GM21526 (cell line): ENCODE data around the gene G6PC1.
"Not testable (repeated sequence)": the region's sequence is repeated elsewhere in the genome, so short reads cannot be mapped to it uniquely, and the experiment has no call there.

Experiments used
- ATAC-seq: cut with Tn5 transposase; IDR thresholded peaks from one replicate; pipeline ENCODE4 v1.9.1; 2021; ENCODE audit warnings: moderate library complexity; ENCODE audit not compliant: unreplicated experiment, low FRiP score

G6PC1 gene

DNA sequence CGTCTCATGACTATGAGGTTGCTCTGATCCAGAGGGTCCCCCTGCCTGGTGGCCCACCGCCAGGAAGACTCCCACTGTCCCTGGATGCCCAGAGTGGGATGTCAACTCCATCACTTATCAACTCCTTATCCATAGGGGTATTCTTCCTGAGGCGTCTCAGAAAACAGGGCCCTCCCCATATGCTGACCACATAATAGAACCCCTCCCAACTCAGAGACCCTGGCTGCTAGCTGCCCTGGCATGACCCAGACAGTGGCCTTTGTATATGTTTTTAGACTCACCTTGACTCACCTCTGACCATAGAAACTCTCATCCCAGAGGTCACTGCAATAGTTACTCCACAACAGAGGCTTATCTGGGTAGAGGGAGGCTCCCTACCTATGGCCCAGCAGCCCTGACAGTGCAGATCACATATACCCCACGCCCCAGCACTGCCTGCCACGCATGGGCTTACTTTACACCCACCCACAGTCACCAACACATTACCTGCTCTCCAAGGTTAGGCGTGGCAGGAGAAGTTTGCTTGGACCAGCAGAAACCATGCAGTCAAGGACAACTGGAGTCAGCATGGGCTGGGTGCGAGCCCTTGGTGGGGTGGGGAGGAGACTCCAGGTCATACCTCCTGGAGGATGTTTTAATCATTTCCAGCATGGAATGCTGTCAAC is 2.3 kb upstream of the G6PC1 start:
- no peak for ATAC-seq

GRCh38 chr17:42899981-42900380 is 618 bp upstream of the G6PC1 start:
- ATAC-seq = not testable (repeated sequence)

- no peak for ATAC-seq
Measured at GRCh38 chr17:42901535-42902229, 1.1 kb downstream of the G6PC1 start.

GRCh38 chr17:42904110-42904469 is 3.5 kb downstream of the G6PC1 start:
- ATAC-seq = no peak

- no peak for ATAC-seq
Measured at GRCh38 chr17:42906772-42907446, 6.3 kb downstream of the G6PC1 start.

GRCh38 chr17:42908872-42909700 is 8.5 kb downstream of the G6PC1 start:
- no peak for ATAC-seq

- ATAC-seq = no peak
Measured at GRCh38 chr17:42913522-42913921, 12.9 kb downstream of the G6PC1 start.

DNA sequence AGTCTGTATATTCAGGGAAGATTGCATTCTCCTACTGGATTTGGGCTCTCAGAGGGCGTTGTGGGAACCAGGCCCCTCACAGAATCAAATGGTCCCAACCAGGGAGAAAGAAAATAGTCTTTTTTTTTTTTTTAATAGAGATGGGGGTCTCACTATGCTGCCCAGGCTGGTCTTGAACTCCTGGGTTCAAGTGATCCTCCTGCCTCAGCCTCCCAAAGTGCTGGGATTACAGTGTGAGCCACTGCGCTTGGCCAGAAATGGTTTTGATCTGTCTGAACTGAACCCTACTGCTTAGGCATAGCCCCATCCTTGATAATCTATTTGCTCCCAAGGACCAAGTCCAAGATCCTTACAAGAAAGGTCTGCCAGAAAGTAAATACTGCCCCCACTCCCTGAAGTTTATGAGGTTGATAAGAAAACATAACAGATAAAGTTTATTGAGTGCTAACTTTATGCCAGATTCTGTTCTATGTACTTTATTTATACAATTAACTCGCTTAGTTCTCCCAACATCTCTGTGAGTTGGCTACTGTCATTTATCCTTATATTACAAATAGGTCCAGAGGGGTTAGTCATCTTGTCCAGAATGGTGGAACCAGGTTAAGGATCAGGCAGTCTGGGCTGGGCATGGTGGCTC is 13.5 kb downstream of the G6PC1 start:
- no peak for ATAC-seq

DNA sequence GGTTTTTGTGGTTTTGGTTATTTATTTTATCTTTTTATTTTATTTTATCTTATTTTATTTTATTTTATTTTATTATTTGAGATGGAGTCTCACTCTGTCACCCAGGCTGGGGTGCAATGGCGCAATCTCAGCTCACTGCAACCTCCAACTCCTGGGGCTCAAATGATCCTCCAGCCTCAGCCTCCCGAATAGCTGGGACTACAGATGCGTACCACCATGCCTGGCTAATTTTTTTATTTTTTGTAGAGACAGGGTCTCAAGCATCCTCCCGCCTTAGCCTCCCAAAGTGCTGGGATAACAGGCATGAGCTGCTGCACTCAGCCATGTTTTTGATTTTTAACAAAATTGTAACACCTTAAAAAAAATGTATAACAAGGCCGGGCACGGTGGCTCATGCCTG is 14.7 kb downstream of the G6PC1 start:
- ATAC-seq = not testable (repeated sequence)

DNA sequence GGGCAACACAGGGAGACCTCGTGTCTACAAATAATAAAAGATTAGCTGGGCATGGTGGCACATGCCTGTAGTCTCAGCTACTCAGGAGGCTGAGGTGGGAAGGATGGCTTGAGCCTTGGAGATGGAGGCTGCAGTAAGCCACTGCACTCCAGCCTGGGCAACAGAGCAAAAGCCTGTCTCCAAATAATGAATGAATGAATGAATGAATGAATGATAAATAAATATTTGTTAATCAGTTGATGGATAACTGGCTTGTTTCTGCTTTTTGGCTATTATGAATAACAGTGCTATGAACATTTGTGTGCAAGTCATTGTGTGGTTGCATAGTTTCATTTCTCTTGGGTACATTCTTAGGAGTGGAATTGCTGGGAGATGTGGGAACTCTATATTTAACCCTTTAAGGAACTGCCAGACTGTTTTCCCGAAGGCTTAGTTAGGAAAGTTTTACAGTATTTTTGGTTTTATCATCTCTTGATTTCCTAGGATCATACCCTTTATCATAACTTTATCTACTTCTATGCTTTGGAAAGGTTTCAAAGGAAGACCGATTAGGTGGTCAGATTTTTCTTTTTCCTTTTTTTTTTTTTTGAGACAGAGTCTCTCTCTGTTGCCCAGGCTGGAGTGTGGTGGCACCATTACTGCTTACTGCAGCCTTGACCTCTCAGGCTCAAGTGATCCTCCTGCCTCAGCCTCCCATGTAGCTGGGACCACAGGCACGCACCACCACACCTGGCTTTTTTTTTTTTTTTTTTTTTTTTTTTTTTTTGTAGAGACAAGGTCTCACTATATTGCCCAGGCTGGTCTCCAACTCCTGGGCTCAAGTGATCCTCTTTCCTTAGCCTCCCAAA is 16.0 kb downstream of the G6PC1 start:
- ATAC-seq = not testable (repeated sequence)

- ATAC-seq = no peak
Measured at GRCh38 chr17:42917236-42917603, 16.6 kb downstream of the G6PC1 start.

- no peak for ATAC-seq
Measured at GRCh38 chr17:42918902-42919521, 18.4 kb downstream of the G6PC1 start.

DNA sequence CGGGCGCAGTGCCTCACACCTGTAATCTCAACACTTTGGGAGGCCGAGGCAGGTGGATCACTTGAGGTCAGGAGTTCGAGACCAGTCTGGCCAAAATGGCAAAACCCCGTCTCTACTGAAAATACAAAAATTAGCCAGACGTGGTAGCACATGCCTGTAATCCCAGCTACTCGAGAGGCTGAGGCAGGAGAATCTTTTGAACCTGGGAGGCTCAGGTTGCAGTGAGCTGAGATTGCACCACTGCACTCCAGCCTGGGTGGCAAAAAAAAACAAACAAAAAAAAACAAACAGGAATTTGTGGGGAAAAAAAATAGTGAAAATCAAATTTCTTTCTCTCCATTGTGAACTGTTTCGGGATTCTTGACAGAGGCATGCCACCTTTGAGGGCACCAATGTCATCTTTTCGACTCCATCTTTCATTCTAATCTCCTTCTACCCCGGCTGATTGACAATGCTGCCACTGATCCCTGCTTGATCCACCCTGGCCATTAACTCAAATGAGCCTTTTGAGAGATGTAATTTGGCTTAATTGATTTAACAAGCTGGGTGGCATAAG is 19.0 kb downstream of the G6PC1 start:
- ATAC-seq = not testable (repeated sequence)

DNA sequence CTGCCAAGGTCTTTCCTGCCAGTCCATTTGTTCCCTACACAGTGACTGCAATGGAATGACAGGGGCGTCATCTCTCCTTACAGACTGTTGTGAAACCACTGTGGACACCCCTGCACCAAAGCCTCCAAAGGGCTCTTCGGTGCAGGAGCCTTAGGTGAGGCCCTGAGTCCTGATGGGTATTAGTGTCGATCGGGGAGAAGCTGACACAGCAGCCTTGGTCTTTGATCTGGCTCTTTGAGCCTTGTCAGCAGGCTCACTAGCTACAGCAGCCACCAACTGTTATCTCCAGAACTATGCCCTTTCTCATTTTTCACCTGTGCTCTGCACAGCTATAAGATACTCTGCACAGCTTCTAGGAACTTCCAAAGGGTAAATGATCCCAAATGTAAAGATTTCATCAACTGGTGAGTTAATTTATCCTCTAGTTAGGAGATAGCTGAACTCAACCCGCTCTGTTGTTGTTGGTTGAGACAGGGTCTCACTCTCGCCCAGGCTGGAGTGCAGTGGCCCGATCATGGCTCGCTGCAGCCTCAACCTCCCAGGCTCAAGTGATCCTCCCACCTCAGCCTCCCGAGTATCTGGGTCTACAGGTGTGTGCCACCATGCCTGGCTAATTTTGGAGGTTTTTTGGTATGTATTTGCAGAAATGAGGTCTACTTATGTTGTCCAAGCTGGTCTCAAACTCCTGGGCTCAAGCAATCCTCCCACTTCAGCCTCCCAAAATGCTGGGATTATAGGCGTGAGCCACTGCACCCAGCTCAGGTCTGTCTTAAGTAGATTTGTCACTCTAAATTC is 19.7 kb downstream of the G6PC1 start:
- ATAC-seq = no peak

DNA sequence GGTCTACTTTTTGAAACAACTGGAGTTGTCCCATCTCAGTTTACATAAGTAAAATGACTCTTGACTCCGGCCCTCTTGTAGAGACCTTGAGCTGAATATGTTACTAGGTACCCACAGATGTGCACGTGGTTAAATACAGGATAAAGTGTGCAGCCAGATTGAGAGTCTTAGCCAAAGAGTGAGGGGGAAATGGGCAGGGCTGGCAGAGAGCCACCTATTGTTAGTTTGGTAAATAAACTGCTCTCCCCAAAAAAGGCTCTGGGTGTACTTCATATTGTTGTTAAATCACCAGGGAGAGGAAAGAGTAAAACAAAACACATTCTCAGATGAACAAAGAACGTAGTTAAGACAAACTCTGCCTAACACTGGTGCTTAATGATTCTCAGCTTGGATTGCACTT is 20.3 kb downstream of the G6PC1 start:
- ATAC-seq = no peak

DNA sequence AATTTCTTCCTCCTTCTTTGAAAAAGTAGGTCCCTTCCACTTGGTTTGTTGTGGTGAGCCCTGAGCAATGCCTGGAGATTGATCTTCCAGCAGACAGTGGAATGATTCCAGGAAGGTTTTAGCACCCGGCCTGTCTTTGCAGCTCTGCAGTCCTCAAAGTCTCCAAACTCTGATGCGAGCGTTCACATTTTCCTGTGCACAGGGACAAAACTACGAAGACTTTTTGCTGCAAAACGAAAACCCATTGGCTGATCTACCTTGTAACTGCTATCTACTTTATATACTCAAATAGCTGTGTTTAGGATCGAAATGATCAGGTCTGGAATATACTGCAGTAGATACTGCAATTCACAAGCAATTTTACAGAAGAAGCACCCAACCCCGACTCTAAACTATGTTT is 21.7 kb downstream of the G6PC1 start:
- no peak for ATAC-seq

GRCh38 chr17:42923472-42923871 is 22.9 kb downstream of the G6PC1 start:
- not testable (repeated sequence) for ATAC-seq

DNA sequence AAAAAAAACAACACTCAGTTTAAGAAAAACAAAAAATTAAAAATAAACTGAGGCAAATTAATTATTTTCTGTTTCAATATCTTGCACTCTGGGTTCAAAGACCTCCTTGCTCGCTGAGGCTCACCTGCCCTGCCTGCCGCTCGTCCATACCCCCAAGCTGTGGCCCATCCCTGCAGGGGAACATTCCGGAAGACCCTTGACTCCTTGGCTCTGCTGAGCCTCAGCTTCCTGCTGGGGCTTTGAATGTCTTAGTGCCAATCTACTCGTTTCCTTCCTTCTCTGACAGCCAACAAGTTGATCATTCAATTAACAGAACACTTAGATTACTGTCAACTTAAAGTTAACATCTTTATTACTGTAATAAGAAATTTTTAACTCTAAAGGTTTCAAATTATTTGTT is 24.3 kb downstream of the G6PC1 start:
- no peak for ATAC-seq
